GM12878 (cell line): Measurements from ENCODE around the gene HPGD.

ENCODE experiments used
- ASH2L ChIP-seq: fragments of 300-600, 200-600 bp; sonication (generic); IDR thresholded peaks from 2 replicates; pipeline ENCODE4 v1.6.1; 2017; ENCODE audit warnings: low read depth, mild to moderate bottlenecking, borderline replicate concordance
- IKZF1 ChIP-seq: fragments of 450-650 bp; conservative IDR thresholded peaks from 2 replicates; pipeline ENCODE4 v1.6.1; 2017; ENCODE audit warnings: antibody characterized with exemption, mild to moderate bottlenecking
- MYC ChIP-seq: IDR thresholded peaks from 2 replicates; pipeline ENCODE4 v1.6.1; 2011; ENCODE audit warnings: mild to moderate bottlenecking, low read length, moderate library complexity, inconsistent platforms; ENCODE audit not compliant: insufficient read depth, insufficient replicate concordance, insufficient read length, severe bottlenecking
- RAD21 ChIP-seq: IDR thresholded peaks from 2 replicates; pipeline ENCODE4 v1.6.1; 2011; ENCODE audit warnings: mild to moderate bottlenecking, low read depth, low read length, moderate library complexity; ENCODE audit not compliant: insufficient read depth
- SUZ12 ChIP-seq: fragments of 200-600 bp; sonication (generic); IDR thresholded peaks from one replicate; pipeline ENCODE4 v1.6.1; 2018; ENCODE audit warnings: antibody characterized with exemption, mild to moderate bottlenecking; ENCODE audit not compliant: unreplicated experiment
- TF ChIP-seq, protein P1 (sequence below): fragments of 150-350 bp; IDR thresholded peaks from 2 replicates; pipeline ENCODE4 v1.6.1; 2016; ENCODE audit warnings: low read depth, low read length
- TF ChIP-seq, protein P2 (sequence below): IDR thresholded peaks from 2 replicates; pipeline ENCODE4 v1.6.1; 2012; ENCODE audit warnings: low read depth, low read length, improper control_type of control experiment
- TF ChIP-seq, protein P3 (sequence below): IDR thresholded peaks from 2 replicates; pipeline ENCODE4 v1.6.1; 2012; ENCODE audit warnings: mild to moderate bottlenecking, low read depth, low read length

DNA sequence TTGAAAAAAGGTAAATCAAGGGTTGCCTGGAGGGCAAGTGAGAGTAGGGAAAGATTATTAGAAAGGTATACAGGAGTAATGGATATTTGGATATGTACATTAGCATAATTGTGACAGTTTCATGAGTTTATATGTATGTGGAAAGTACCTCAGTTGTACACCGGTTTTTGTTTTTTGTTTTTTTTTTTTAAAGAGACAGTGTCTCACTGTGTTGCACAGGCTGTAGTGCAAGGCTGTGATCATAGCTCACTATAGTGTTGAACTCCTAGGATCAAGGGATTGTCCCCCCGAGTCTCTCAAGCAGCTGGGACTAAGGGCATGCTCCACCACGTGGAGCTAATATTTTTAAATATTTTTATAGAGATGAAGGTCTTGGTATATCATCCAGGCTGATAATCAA is 15.3 kb upstream of the HPGD start:
- TF ChIP-seq, protein P1, sequence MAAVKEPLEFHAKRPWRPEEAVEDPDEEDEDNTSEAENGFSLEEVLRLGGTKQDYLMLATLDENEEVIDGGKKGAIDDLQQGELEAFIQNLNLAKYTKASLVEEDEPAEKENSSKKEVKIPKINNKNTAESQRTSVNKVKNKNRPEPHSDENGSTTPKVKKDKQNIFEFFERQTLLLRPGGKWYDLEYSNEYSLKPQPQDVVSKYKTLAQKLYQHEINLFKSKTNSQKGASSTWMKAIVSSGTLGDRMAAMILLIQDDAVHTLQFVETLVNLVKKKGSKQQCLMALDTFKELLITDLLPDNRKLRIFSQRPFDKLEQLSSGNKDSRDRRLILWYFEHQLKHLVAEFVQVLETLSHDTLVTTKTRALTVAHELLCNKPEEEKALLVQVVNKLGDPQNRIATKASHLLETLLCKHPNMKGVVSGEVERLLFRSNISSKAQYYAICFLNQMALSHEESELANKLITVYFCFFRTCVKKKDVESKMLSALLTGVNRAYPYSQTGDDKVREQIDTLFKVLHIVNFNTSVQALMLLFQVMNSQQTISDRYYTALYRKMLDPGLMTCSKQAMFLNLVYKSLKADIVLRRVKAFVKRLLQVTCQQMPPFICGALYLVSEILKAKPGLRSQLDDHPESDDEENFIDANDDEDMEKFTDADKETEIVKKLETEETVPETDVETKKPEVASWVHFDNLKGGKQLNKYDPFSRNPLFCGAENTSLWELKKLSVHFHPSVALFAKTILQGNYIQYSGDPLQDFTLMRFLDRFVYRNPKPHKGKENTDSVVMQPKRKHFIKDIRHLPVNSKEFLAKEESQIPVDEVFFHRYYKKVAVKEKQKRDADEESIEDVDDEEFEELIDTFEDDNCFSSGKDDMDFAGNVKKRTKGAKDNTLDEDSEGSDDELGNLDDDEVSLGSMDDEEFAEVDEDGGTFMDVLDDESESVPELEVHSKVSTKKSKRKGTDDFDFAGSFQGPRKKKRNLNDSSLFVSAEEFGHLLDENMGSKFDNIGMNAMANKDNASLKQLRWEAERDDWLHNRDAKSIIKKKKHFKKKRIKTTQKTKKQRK = no peak
- TF ChIP-seq SUZ12 = no peak
- TF ChIP-seq, protein P2, sequence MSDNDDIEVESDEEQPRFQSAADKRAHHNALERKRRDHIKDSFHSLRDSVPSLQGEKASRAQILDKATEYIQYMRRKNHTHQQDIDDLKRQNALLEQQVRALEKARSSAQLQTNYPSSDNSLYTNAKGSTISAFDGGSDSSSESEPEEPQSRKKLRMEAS = no peak
- no peak for TF ChIP-seq ASH2L
- TF ChIP-seq RAD21 = no peak
- TF ChIP-seq MYC = no peak
- TF ChIP-seq, protein P3, sequence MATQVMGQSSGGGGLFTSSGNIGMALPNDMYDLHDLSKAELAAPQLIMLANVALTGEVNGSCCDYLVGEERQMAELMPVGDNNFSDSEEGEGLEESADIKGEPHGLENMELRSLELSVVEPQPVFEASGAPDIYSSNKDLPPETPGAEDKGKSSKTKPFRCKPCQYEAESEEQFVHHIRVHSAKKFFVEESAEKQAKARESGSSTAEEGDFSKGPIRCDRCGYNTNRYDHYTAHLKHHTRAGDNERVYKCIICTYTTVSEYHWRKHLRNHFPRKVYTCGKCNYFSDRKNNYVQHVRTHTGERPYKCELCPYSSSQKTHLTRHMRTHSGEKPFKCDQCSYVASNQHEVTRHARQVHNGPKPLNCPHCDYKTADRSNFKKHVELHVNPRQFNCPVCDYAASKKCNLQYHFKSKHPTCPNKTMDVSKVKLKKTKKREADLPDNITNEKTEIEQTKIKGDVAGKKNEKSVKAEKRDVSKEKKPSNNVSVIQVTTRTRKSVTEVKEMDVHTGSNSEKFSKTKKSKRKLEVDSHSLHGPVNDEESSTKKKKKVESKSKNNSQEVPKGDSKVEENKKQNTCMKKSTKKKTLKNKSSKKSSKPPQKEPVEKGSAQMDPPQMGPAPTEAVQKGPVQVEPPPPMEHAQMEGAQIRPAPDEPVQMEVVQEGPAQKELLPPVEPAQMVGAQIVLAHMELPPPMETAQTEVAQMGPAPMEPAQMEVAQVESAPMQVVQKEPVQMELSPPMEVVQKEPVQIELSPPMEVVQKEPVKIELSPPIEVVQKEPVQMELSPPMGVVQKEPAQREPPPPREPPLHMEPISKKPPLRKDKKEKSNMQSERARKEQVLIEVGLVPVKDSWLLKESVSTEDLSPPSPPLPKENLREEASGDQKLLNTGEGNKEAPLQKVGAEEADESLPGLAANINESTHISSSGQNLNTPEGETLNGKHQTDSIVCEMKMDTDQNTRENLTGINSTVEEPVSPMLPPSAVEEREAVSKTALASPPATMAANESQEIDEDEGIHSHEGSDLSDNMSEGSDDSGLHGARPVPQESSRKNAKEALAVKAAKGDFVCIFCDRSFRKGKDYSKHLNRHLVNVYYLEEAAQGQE = no peak
- TF ChIP-seq IKZF1 = no peak
